Daoy (cell line): ENCODE data around the gene ARHGEF5. TPM values are rescaled to one million over a fixed set of nuclear protein-coding genes. Genes with fewer than 3 reads are reported as not detected.

Experiments used
- total RNA-seq: library from RNA; depleted of rRNA; stranded (reverse); fragments of >200 nt; shearing (Covaris generic); gene quantifications from 2 replicates; pipeline ENCODE4 v1.2.3, GENCODE V29; 2014; rRNA removed

The ARHGEF5 gene
- total RNA-seq, 1 experiment from 2014 or later, result 1.5 TPM

Other genes with a start within 250 kb of the ARHGEF5 start
- not detected in 2 replicates for gene OR2A2, start 245.8 kb upstream of the ARHGEF5 start, total RNA-seq
- not detected in 2 replicates for gene OR2A14, start 232.2 kb upstream of the ARHGEF5 start, total RNA-seq
- 0.09 and 0.23 TPM in 2 replicates for gene CTAGE4, start 171.9 kb upstream of the ARHGEF5 start, total RNA-seq
- gene ARHGEF35, start 159.6 kb upstream of the ARHGEF5 start, total RNA-seq, result 0.95 and 3.6 TPM in 2 replicates
- not detected in 2 replicates for gene OR2A42, start 115.8 kb upstream of the ARHGEF5 start, total RNA-seq
- gene OR2A7, start 90.6 kb upstream of the ARHGEF5 start, total RNA-seq, result 0.11 TPM in 1 of 2 replicates, not detected in the other
- 0.09 and 0.23 TPM in 2 replicates for gene CTAGE8, start 86.1 kb upstream of the ARHGEF5 start, total RNA-seq
- 0.17 TPM in 1 of 2 replicates, not detected in the other for gene OR2A1, start 43.0 kb upstream of the ARHGEF5 start, total RNA-seq
- not detected in 2 replicates for gene NOBOX, start 48.3 kb downstream of the ARHGEF5 start, total RNA-seq